ENCODE measurements around the gene STAMBPL1. TPM values are rescaled to one million over a fixed set of nuclear protein-coding genes. Genes with fewer than 3 reads are reported as not detected.

The STAMBPL1 gene
- 25.1 TPM for total RNA-seq

GRCh38 chr10:88879534-88880281 is at the start of gene STAMBPL1:
Gene STAMBPL1, plus strand, starts transcription at chr10:88880245. Its CDS starts 21,464 bp downstream, at chr10:88901709.

GRCh38 chr10:88851706-88852105 is 28.3 kb upstream of the STAMBPL1 start, which contains the start of gene ANKRD22:
Gene ANKRD22, minus strand, starts transcription at chr10:88851844. Its CDS starts 237 bp downstream, at chr10:88851607.

GRCh38 chr10:88952647-88953111 is 72.6 kb downstream of the STAMBPL1 start, which contains the start of gene ACTA2:
Gene ACTA2, minus strand, starts transcription at chr10:88952773. Its CDS starts 3,843 bp downstream, at chr10:88948930.

Other genes with a start within 250 kb of the STAMBPL1 start
- not detected for gene LIPF, start 215.8 kb upstream of the STAMBPL1 start, total RNA-seq
- gene LIPK, start 174.0 kb upstream of the STAMBPL1 start, total RNA-seq, result not detected
- gene LIPN, start 120.2 kb upstream of the STAMBPL1 start, total RNA-seq, result not detected
- gene LIPM, start 77.5 kb upstream of the STAMBPL1 start, total RNA-seq, result not detected
- gene ANKRD22, start 28.4 kb upstream of the STAMBPL1 start, total RNA-seq, result 0.44 TPM
- 647 TPM for gene ACTA2, start 72.5 kb downstream of the STAMBPL1 start, total RNA-seq
- gene FAS, start 110.6 kb downstream of the STAMBPL1 start, total RNA-seq, result 12.3 TPM